ENCODE data around the gene NKTR.
"Not testable (repeated sequence)": the region's sequence is repeated elsewhere in the genome, so short reads cannot be mapped to it uniquely, and the experiment has no call there.

GRCh38 chr3:42579346-42579745 is 21.1 kb upstream of the NKTR start:
- TF ChIP-seq MNT (IDR thresholded peaks at IDR 0.05); ZNF713 (CRISPR knock-in tag; IDR thresholded peaks at IDR 0.05); IRF2 (CRISPR knock-in tag; IDR thresholded peaks at IDR 0.05); CREM (IDR thresholded peaks at IDR 0.05); CREM (CRISPR knock-in tag; IDR thresholded peaks at IDR 0.05); TCF7L2 (IDR thresholded peaks at IDR 0.05; ENCODE audit: low read depth, low read length); MEIS1 (CRISPR knock-in tag; IDR thresholded peaks at IDR 0.05; ENCODE audit: borderline replicate concordance); ZNF317 (CRISPR knock-in tag; IDR thresholded peaks at IDR 0.05); CEBPZ (IDR thresholded peaks at IDR 0.05; ENCODE audit: low read length); CTCF (CRISPR knock-in tag; IDR thresholded peaks at IDR 0.05); SALL1 (CRISPR knock-in tag; IDR thresholded peaks at IDR 0.05); ZNF674 (CRISPR knock-in tag; IDR thresholded peaks at IDR 0.05; ENCODE audit: low read depth); SMC3 (IDR thresholded peaks at IDR 0.05; ENCODE audit: low read length); THAP11 (CRISPR knock-in tag; IDR thresholded peaks at IDR 0.05): not testable (repeated sequence)
